GM23338 (cell line): ENCODE data around the gene SNTG2. TPM values are rescaled to one million over a fixed set of nuclear protein-coding genes. Genes with fewer than 3 reads are reported as not detected.

Source experiments
- ATAC-seq: fragments of 200-7000 bp; cut with Tn5 transposase; 3 replicates; pipeline ENCODE4 v1.9.1; 2020
- DNase-seq: peaks from one replicate; pipeline ENCODE4 v3.0.0-alpha.2; 2015; ENCODE audit warnings: low spot score
- H2AFZ ChIP-seq: fragments of 200-600 bp; sonication (generic); 2 replicates; pipeline ENCODE4 v1.8.0; 2016; ENCODE audit warnings: antibody characterized with exemption, mild to moderate bottlenecking, moderate library complexity
- H3F3A ChIP-seq: fragments of 200-600 bp; sonication (generic); replicated peaks from 2 replicates; pipeline ENCODE4 v1.8.0; 2017; ENCODE audit warnings: antibody characterized with exemption, mixed run types, low read depth
- H3K27ac ChIP-seq: fragments of 200-600 bp; sonication (generic); 2 replicates; pipeline ENCODE4 v1.6.1; 2016; ENCODE audit warnings: low read depth
- H3K27me3 ChIP-seq: fragments of 200-600 bp; sonication (generic); 2 replicates; pipeline ENCODE4 v1.8.0; 2016; ENCODE audit warnings: mild to moderate bottlenecking, mixed run types, moderate library complexity; ENCODE audit not compliant: insufficient read depth
- H3K36me3 ChIP-seq: fragments of 200-600 bp; sonication (generic); 2 replicates; pipeline ENCODE4 v1.8.0; 2016; ENCODE audit warnings: mild to moderate bottlenecking; ENCODE audit not compliant: insufficient read depth
- H3K4me1 ChIP-seq: fragments of 200-600 bp; sonication (generic); 2 replicates; pipeline ENCODE4 v1.8.0; 2016; ENCODE audit warnings: mild to moderate bottlenecking, moderate library complexity; ENCODE audit not compliant: insufficient read depth
- H3K4me2 ChIP-seq: fragments of 200-600 bp; sonication (generic); 2 replicates; pipeline ENCODE4 v1.7.1; 2017; ENCODE audit warnings: mixed run types
- H3K4me3 ChIP-seq: fragments of 200-600 bp; sonication (generic); 2 replicates; pipeline ENCODE4 v1.6.1; 2016; ENCODE audit warnings: mixed run types
- H3K79me2 ChIP-seq: fragments of 200-600 bp; sonication (generic); replicated peaks from 2 replicates; pipeline ENCODE4 v1.8.0; 2017; ENCODE audit warnings: mild to moderate bottlenecking; ENCODE audit not compliant: insufficient read depth
- H3K9me2 ChIP-seq: fragments of 200-600 bp; sonication (generic); 2 replicates; pipeline ENCODE4 v1.8.0; 2017; ENCODE audit not compliant: insufficient read depth
- H4K20me1 ChIP-seq: fragments of 200-600 bp; sonication (generic); replicated peaks from 2 replicates; pipeline ENCODE4 v1.8.0; 2017; ENCODE audit warnings: mild to moderate bottlenecking; ENCODE audit not compliant: insufficient read depth
- H3K27ac Mint-ChIP-seq: 2 replicates; pipeline ENCODE4 v1.8.0; 2020; ENCODE audit warnings: inconsistent platforms, mild to moderate bottlenecking, moderate library complexity, mixed read lengths
- H3K27me3 Mint-ChIP-seq: 3 replicates; pipeline ENCODE4 v1.8.0; 2022; ENCODE audit warnings: low read depth, mild to moderate bottlenecking, moderate library complexity, mixed read lengths, inconsistent platforms; ENCODE audit not compliant: insufficient read depth, poor library complexity
- H3K36me3 Mint-ChIP-seq: 3 replicates; pipeline ENCODE4 v1.8.0; 2021; ENCODE audit warnings: low read depth, mild to moderate bottlenecking, inconsistent platforms, moderate library complexity, mixed read lengths
- H3K4me1 Mint-ChIP-seq: 3 replicates; pipeline ENCODE4 v1.8.0; 2020; ENCODE audit warnings: mild to moderate bottlenecking, inconsistent platforms, mixed read lengths
- H3K4me3 Mint-ChIP-seq: 3 replicates; pipeline ENCODE4 v1.8.0; 2021; ENCODE audit warnings: moderate library complexity, mild to moderate bottlenecking, inconsistent platforms, mixed read lengths
- H3K9me3 Mint-ChIP-seq: 3 replicates; pipeline ENCODE4 v1.8.0; 2020; ENCODE audit warnings: moderate library complexity, mild to moderate bottlenecking, inconsistent platforms, mixed read lengths
- EZH2 ChIP-seq: fragments of 200-600 bp; sonication (generic); IDR thresholded peaks from one replicate; pipeline ENCODE4 v1.8.0; 2017; ENCODE audit warnings: antibody characterized with exemption, mild to moderate bottlenecking, low read depth; ENCODE audit not compliant: unreplicated experiment
- JUNB ChIP-seq: IDR thresholded peaks from one replicate; pipeline ENCODE4 v1.6.1; 2016; ENCODE audit warnings: antibody characterized with exemption; ENCODE audit not compliant: unreplicated experiment
- ZNF114 ChIP-seq: fragments of 250-450 bp; sonication (Bioruptor Pico); IDR thresholded peaks from 2 replicates; pipeline ENCODE4 v1.5.0; 2020; ENCODE audit warnings: mild to moderate bottlenecking, moderate library complexity
- ZNF331 ChIP-seq: fragments of 250-450 bp; sonication (Bioruptor Pico); IDR thresholded peaks from 2 replicates; pipeline ENCODE4 v1.5.0; 2020; ENCODE audit warnings: low read depth, mild to moderate bottlenecking, moderate library complexity
- polyA plus RNA-seq: library from polyadenylated mRNA; unstranded; fragments of >200 nt; fragmentation: Nextera tagmentation; extraction: Ambion mirVana; gene quantifications from 2 replicates; pipeline ENCODE4 v1.2.1, GENCODE V29; 2016
- total RNA-seq: library from RNA; depleted of rRNA; stranded (reverse); fragments of >200 nt; shearing (Covaris generic); gene quantifications from 2 replicates; pipeline ENCODE4 v1.2.3, GENCODE V29; 2014
- TF ChIP-seq, protein P1 (sequence below): fragments of 250-450 bp; sonication (Bioruptor Pico); IDR thresholded peaks from 2 replicates; pipeline ENCODE4 v1.5.0; 2020; ENCODE audit warnings: mild to moderate bottlenecking, moderate library complexity
- TF ChIP-seq, protein P2 (sequence below): IDR thresholded peaks from one replicate; pipeline ENCODE4 v1.6.1; 2018; ENCODE audit warnings: antibody characterized with exemption; ENCODE audit not compliant: unreplicated experiment

The SNTG2 gene
- total and polyA plus RNA-seq, 2 experiments from 2014 or later, result 27.5 to 60.4 TPM

- TF ChIP-seq, protein P1, sequence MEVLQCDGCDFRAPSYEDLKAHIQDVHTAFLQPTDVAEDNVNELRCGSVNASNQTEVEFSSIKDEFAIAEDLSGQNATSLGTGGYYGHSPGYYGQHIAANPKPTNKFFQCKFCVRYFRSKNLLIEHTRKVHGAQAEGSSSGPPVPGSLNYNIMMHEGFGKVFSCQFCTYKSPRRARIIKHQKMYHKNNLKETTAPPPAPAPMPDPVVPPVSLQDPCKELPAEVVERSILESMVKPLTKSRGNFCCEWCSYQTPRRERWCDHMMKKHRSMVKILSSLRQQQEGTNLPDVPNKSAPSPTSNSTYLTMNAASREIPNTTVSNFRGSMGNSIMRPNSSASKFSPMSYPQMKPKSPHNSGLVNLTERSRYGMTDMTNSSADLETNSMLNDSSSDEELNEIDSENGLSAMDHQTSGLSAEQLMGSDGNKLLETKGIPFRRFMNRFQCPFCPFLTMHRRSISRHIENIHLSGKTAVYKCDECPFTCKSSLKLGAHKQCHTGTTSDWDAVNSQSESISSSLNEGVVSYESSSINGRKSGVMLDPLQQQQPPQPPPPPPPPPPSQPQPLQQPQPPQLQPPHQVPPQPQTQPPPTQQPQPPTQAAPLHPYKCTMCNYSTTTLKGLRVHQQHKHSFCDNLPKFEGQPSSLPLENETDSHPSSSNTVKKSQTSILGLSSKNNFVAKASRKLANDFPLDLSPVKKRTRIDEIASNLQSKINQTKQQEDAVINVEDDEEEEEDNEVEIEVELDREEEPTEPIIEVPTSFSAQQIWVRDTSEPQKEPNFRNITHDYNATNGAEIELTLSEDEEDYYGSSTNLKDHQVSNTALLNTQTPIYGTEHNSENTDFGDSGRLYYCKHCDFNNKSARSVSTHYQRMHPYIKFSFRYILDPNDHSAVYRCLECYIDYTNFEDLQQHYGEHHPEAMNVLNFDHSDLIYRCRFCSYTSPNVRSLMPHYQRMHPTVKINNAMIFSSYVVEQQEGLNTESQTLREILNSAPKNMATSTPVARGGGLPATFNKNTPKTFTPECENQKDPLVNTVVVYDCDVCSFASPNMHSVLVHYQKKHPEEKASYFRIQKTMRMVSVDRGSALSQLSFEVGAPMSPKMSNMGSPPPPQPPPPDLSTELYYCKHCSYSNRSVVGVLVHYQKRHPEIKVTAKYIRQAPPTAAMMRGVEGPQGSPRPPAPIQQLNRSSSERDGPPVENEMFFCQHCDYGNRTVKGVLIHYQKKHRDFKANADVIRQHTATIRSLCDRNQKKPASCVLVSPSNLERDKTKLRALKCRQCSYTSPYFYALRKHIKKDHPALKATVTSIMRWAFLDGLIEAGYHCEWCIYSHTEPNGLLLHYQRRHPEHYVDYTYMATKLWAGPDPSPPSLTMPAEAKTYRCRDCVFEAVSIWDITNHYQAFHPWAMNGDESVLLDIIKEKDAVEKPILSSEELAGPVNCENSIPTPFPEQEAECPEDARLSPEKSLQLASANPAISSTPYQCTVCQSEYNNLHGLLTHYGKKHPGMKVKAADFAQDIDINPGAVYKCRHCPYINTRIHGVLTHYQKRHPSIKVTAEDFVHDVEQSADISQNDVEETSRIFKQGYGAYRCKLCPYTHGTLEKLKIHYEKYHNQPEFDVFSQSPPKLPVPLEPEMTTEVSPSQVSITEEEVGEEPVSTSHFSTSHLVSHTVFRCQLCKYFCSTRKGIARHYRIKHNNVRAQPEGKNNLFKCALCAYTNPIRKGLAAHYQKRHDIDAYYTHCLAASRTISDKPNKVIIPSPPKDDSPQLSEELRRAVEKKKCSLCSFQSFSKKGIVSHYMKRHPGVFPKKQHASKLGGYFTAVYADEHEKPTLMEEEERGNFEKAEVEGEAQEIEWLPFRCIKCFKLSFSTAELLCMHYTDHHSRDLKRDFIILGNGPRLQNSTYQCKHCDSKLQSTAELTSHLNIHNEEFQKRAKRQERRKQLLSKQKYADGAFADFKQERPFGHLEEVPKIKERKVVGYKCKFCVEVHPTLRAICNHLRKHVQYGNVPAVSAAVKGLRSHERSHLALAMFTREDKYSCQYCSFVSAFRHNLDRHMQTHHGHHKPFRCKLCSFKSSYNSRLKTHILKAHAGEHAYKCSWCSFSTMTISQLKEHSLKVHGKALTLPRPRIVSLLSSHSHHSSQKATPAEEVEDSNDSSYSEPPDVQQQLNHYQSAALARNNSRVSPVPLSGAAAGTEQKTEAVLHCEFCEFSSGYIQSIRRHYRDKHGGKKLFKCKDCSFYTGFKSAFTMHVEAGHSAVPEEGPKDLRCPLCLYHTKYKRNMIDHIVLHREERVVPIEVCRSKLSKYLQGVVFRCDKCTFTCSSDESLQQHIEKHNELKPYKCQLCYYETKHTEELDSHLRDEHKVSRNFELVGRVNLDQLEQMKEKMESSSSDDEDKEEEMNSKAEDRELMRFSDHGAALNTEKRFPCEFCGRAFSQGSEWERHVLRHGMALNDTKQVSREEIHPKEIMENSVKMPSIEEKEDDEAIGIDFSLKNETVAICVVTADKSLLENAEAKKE (CRISPR knock-in tag), result no peak
- TF ChIP-seq ZNF114 (no peak), EZH2 (no peak)
Measured at GRCh38 chr2:1269812-1270211, 319.2 kb downstream of the SNTG2 start (continued).

GRCh38 chr2:1272835-1273234 lies 322.2 kb downstream of the SNTG2 start:
- no peak overlapping the region for H3K27ac ChIP-seq
- peaks cover 21% of the 10 kb centered on the region for H3K9me3 Mint-ChIP-seq
- no peak overlapping the region for H3K4me3 Mint-ChIP-seq
- peaks cover 25% of the 10 kb centered on the region for H3K36me3 Mint-ChIP-seq
- H3K27ac Mint-ChIP-seq, result no peak overlapping the region
- no peaks in the 10 kb centered on the region for H3K27me3 ChIP-seq
- no peaks in the 10 kb centered on the region for H4K20me1 ChIP-seq
- ATAC-seq (no peak), DNase-seq (no peak)
- no peaks in the 10 kb centered on the region for H3K4me1 ChIP-seq
- H3K4me2 ChIP-seq, result no peak overlapping the region
- no peaks in the 10 kb centered on the region for H3K36me3 ChIP-seq
- H3K79me2 ChIP-seq, result no peaks in the 10 kb centered on the region
- H3K27me3 Mint-ChIP-seq, result peaks cover 1% of the 10 kb centered on the region
- H3K9me2 ChIP-seq, result 0 out of 2 replicates have a peak, but pooled peaks cover 5% of the 10 kb centered on the region
- no peaks in the 10 kb centered on the region for H3K4me1 Mint-ChIP-seq
- no peak overlapping the region for H2AFZ ChIP-seq
- no peak overlapping the region for H3K4me3 ChIP-seq
- no peaks in the 10 kb centered on the region for H3F3A ChIP-seq
- no peak for TF ChIP-seq ZNF331 (CRISPR knock-in tag)
- TF ChIP-seq JUNB, result no peak
- TF ChIP-seq, protein P1 (CRISPR knock-in tag), result no peak
- TF ChIP-seq, protein P2, sequence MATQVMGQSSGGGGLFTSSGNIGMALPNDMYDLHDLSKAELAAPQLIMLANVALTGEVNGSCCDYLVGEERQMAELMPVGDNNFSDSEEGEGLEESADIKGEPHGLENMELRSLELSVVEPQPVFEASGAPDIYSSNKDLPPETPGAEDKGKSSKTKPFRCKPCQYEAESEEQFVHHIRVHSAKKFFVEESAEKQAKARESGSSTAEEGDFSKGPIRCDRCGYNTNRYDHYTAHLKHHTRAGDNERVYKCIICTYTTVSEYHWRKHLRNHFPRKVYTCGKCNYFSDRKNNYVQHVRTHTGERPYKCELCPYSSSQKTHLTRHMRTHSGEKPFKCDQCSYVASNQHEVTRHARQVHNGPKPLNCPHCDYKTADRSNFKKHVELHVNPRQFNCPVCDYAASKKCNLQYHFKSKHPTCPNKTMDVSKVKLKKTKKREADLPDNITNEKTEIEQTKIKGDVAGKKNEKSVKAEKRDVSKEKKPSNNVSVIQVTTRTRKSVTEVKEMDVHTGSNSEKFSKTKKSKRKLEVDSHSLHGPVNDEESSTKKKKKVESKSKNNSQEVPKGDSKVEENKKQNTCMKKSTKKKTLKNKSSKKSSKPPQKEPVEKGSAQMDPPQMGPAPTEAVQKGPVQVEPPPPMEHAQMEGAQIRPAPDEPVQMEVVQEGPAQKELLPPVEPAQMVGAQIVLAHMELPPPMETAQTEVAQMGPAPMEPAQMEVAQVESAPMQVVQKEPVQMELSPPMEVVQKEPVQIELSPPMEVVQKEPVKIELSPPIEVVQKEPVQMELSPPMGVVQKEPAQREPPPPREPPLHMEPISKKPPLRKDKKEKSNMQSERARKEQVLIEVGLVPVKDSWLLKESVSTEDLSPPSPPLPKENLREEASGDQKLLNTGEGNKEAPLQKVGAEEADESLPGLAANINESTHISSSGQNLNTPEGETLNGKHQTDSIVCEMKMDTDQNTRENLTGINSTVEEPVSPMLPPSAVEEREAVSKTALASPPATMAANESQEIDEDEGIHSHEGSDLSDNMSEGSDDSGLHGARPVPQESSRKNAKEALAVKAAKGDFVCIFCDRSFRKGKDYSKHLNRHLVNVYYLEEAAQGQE, result no peak
- no peak for TF ChIP-seq EZH2
